Measurements from ENCODE around the gene KLF3. TPM values are rescaled to one million over a fixed set of nuclear protein-coding genes. Genes with fewer than 3 reads are reported as not detected.

Gene KLF3
- total and polyA plus RNA-seq, 2 experiments from 2014 or later, result 15.0 to 16.5 TPM

DNA sequence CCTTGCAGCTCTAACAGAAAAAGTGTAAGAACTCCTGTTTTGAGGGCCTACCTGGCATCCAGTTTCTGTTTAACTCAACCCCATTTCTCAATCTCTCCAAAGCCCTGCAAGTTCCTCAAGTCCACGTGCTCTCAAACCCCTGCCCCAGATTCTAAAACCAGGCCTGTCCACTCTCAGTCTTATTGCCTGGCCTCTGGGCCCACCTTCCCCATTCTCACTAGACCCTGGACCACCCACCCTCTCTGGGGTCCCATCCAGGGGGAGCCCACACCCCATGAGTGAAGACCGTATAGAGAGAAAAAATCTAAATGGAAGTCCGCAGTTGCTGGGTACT, 60.4 kb downstream of the KLF3 start:
- Histone ChIP-seq H3K4me2 (no peak overlapping the region), H3F3A (replicated peaks; ENCODE audit: low read depth) (no peaks in the 10 kb centered on the region), H3K36me3 (ENCODE audit: insufficient read depth) (no peaks in the 10 kb centered on the region), H3K27ac (ENCODE audit: low read depth) (no peak overlapping the region), H3K4me1 (ENCODE audit: insufficient read depth) (0 out of 2 replicates have a peak, but pooled peaks cover 7% of the 10 kb centered on the region), H3K27me3 (ENCODE audit: insufficient read depth) (no peaks in the 10 kb centered on the region), H2AFZ (no peak overlapping the region), H3K4me3 (no peak overlapping the region), H4K20me1 (replicated peaks; ENCODE audit: insufficient read depth) (no peaks in the 10 kb centered on the region), H3K79me2 (replicated peaks; ENCODE audit: insufficient read depth) (no peaks in the 10 kb centered on the region), H3K9me2 (ENCODE audit: insufficient read depth) (0 out of 2 replicates have a peak, but pooled peaks cover 7% of the 10 kb centered on the region)
- Mint-ChIP-seq H3K4me1 (peaks cover 16% of the 10 kb centered on the region), H3K9me3 (peaks cover 4% of the 10 kb centered on the region; the same call in 1 of the 3 replicates), H3K4me3 (no peak overlapping the region), H3K27me3 (ENCODE audit: insufficient read depth, low read depth, poor library complexity) (peaks cover 9% of the 10 kb centered on the region), H3K36me3 (ENCODE audit: low read depth) (no peaks in the 10 kb centered on the region), H3K27ac (no peak overlapping the region)
- DNase-seq (ENCODE audit: low spot score) (no peak), ATAC-seq (no peak)
- no peak for TF ChIP-seq NANOG (IDR thresholded peaks at IDR 0.05; ENCODE audit: borderline replicate concordance)
- no peak for TF ChIP-seq ZNF114 (CRISPR knock-in tag; IDR thresholded peaks at IDR 0.05)
- TF ChIP-seq EZH2phosphoT487 (IDR thresholded peaks at IDR 0.05; ENCODE audit: unreplicated experiment), result no peak
- TF ChIP-seq, protein P1, sequence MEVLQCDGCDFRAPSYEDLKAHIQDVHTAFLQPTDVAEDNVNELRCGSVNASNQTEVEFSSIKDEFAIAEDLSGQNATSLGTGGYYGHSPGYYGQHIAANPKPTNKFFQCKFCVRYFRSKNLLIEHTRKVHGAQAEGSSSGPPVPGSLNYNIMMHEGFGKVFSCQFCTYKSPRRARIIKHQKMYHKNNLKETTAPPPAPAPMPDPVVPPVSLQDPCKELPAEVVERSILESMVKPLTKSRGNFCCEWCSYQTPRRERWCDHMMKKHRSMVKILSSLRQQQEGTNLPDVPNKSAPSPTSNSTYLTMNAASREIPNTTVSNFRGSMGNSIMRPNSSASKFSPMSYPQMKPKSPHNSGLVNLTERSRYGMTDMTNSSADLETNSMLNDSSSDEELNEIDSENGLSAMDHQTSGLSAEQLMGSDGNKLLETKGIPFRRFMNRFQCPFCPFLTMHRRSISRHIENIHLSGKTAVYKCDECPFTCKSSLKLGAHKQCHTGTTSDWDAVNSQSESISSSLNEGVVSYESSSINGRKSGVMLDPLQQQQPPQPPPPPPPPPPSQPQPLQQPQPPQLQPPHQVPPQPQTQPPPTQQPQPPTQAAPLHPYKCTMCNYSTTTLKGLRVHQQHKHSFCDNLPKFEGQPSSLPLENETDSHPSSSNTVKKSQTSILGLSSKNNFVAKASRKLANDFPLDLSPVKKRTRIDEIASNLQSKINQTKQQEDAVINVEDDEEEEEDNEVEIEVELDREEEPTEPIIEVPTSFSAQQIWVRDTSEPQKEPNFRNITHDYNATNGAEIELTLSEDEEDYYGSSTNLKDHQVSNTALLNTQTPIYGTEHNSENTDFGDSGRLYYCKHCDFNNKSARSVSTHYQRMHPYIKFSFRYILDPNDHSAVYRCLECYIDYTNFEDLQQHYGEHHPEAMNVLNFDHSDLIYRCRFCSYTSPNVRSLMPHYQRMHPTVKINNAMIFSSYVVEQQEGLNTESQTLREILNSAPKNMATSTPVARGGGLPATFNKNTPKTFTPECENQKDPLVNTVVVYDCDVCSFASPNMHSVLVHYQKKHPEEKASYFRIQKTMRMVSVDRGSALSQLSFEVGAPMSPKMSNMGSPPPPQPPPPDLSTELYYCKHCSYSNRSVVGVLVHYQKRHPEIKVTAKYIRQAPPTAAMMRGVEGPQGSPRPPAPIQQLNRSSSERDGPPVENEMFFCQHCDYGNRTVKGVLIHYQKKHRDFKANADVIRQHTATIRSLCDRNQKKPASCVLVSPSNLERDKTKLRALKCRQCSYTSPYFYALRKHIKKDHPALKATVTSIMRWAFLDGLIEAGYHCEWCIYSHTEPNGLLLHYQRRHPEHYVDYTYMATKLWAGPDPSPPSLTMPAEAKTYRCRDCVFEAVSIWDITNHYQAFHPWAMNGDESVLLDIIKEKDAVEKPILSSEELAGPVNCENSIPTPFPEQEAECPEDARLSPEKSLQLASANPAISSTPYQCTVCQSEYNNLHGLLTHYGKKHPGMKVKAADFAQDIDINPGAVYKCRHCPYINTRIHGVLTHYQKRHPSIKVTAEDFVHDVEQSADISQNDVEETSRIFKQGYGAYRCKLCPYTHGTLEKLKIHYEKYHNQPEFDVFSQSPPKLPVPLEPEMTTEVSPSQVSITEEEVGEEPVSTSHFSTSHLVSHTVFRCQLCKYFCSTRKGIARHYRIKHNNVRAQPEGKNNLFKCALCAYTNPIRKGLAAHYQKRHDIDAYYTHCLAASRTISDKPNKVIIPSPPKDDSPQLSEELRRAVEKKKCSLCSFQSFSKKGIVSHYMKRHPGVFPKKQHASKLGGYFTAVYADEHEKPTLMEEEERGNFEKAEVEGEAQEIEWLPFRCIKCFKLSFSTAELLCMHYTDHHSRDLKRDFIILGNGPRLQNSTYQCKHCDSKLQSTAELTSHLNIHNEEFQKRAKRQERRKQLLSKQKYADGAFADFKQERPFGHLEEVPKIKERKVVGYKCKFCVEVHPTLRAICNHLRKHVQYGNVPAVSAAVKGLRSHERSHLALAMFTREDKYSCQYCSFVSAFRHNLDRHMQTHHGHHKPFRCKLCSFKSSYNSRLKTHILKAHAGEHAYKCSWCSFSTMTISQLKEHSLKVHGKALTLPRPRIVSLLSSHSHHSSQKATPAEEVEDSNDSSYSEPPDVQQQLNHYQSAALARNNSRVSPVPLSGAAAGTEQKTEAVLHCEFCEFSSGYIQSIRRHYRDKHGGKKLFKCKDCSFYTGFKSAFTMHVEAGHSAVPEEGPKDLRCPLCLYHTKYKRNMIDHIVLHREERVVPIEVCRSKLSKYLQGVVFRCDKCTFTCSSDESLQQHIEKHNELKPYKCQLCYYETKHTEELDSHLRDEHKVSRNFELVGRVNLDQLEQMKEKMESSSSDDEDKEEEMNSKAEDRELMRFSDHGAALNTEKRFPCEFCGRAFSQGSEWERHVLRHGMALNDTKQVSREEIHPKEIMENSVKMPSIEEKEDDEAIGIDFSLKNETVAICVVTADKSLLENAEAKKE (CRISPR knock-in tag; IDR thresholded peaks at IDR 0.05), result no peak
- TF ChIP-seq EZH2 (IDR thresholded peaks at IDR 0.05; ENCODE audit: low read depth, unreplicated experiment), result no peak
- TF ChIP-seq POLR2AphosphoS5 (IDR thresholded peaks at IDR 0.05; ENCODE audit: low read depth), result no peak
- TF ChIP-seq, protein P2, sequence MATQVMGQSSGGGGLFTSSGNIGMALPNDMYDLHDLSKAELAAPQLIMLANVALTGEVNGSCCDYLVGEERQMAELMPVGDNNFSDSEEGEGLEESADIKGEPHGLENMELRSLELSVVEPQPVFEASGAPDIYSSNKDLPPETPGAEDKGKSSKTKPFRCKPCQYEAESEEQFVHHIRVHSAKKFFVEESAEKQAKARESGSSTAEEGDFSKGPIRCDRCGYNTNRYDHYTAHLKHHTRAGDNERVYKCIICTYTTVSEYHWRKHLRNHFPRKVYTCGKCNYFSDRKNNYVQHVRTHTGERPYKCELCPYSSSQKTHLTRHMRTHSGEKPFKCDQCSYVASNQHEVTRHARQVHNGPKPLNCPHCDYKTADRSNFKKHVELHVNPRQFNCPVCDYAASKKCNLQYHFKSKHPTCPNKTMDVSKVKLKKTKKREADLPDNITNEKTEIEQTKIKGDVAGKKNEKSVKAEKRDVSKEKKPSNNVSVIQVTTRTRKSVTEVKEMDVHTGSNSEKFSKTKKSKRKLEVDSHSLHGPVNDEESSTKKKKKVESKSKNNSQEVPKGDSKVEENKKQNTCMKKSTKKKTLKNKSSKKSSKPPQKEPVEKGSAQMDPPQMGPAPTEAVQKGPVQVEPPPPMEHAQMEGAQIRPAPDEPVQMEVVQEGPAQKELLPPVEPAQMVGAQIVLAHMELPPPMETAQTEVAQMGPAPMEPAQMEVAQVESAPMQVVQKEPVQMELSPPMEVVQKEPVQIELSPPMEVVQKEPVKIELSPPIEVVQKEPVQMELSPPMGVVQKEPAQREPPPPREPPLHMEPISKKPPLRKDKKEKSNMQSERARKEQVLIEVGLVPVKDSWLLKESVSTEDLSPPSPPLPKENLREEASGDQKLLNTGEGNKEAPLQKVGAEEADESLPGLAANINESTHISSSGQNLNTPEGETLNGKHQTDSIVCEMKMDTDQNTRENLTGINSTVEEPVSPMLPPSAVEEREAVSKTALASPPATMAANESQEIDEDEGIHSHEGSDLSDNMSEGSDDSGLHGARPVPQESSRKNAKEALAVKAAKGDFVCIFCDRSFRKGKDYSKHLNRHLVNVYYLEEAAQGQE (IDR thresholded peaks at IDR 0.05; ENCODE audit: unreplicated experiment), result no peak
- TF ChIP-seq, protein P3, sequence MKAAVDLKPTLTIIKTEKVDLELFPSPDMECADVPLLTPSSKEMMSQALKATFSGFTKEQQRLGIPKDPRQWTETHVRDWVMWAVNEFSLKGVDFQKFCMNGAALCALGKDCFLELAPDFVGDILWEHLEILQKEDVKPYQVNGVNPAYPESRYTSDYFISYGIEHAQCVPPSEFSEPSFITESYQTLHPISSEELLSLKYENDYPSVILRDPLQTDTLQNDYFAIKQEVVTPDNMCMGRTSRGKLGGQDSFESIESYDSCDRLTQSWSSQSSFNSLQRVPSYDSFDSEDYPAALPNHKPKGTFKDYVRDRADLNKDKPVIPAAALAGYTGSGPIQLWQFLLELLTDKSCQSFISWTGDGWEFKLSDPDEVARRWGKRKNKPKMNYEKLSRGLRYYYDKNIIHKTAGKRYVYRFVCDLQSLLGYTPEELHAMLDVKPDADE (IDR thresholded peaks at IDR 0.05), result no peak
- TF ChIP-seq, protein P4, sequence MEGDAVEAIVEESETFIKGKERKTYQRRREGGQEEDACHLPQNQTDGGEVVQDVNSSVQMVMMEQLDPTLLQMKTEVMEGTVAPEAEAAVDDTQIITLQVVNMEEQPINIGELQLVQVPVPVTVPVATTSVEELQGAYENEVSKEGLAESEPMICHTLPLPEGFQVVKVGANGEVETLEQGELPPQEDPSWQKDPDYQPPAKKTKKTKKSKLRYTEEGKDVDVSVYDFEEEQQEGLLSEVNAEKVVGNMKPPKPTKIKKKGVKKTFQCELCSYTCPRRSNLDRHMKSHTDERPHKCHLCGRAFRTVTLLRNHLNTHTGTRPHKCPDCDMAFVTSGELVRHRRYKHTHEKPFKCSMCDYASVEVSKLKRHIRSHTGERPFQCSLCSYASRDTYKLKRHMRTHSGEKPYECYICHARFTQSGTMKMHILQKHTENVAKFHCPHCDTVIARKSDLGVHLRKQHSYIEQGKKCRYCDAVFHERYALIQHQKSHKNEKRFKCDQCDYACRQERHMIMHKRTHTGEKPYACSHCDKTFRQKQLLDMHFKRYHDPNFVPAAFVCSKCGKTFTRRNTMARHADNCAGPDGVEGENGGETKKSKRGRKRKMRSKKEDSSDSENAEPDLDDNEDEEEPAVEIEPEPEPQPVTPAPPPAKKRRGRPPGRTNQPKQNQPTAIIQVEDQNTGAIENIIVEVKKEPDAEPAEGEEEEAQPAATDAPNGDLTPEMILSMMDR (conservative IDR thresholded peaks at IDR 0.05; ENCODE audit: low read depth in 2 of 2), result no peak
- TF ChIP-seq ZNF331 (CRISPR knock-in tag; IDR thresholded peaks at IDR 0.05; ENCODE audit: low read depth), result no peak
- TF ChIP-seq CREB1 (CRISPR knock-in tag; IDR thresholded peaks at IDR 0.05; ENCODE audit: low read depth), result no peak
- TF ChIP-seq JUNB (IDR thresholded peaks at IDR 0.05; ENCODE audit: unreplicated experiment), result no peak
- TF ChIP-seq STAT1 (IDR thresholded peaks at IDR 0.05; ENCODE audit: unreplicated experiment), result no peak
